Cardiac muscle cell (in vitro differentiated cells and primary cell): ENCODE results near the gene RARA. TPM values are rescaled to one million over a fixed set of nuclear protein-coding genes. Genes with fewer than 3 reads are reported as not detected.

ENCODE experiments used
- DNase-seq, 2 donors: peaks; one replicate each; pipeline versions ENCODE4 v3.0.0 to v3.0.0-alpha.2; 2010 to 2017; ENCODE audit warnings: low read depth in 1 of 2, low spot score in 1 of 2
- H3K27ac ChIP-seq: fragments of 200-600 bp; sonication (generic); 2 replicates; pipeline ENCODE4 v1.5.1; 2016
- H3K27me3 ChIP-seq: fragments of 200-600 bp; sonication (generic); 2 replicates; pipeline ENCODE4 v1.6.0; 2016; ENCODE audit warnings: control low read depth
- H3K36me3 ChIP-seq: fragments of 200-600 bp; sonication (generic); 2 replicates; pipeline ENCODE4 v1.5.1; 2016; ENCODE audit warnings: control low read depth
- H3K4me1 ChIP-seq: fragments of 200-600 bp; sonication (generic); 2 replicates; pipeline ENCODE4 v1.8.1; 2017; ENCODE audit warnings: low read depth, mild to moderate bottlenecking, mixed run types
- H3K4me3 ChIP-seq: fragments of 200-600 bp; sonication (generic); 2 replicates; pipeline ENCODE4 v1.5.1; 2016; ENCODE audit warnings: mild to moderate bottlenecking
- H3K9me3 ChIP-seq: fragments of 200-600 bp; sonication (generic); 2 replicates; pipeline ENCODE4 v1.5.1; 2017; ENCODE audit warnings: low read depth, mild to moderate bottlenecking, control low read depth
- polyA plus RNA-seq: library from polyadenylated mRNA; unstranded; fragments of >200 nt; fragmentation: Nextera tagmentation; extraction: Ambion mirVana; gene quantifications from 2 replicates; pipeline ENCODE4 v1.2.1, GENCODE V29; 2016
- total RNA-seq: library from RNA; depleted of rRNA; stranded (reverse); fragments of >200 nt; gene quantifications from 2 replicates; pipeline ENCODE4 v1.2.3, GENCODE V29; 2016
- TF ChIP-seq, protein P1 (sequence below): IDR thresholded peaks from 2 replicates; pipeline ENCODE4 v1.5.1; 2012; ENCODE audit warnings: low read depth, mild to moderate bottlenecking, low read length

RARA gene
- total and polyA plus RNA-seq, 2 experiments from 2014 or later = 33.2 to 61.3 TPM

DNA sequence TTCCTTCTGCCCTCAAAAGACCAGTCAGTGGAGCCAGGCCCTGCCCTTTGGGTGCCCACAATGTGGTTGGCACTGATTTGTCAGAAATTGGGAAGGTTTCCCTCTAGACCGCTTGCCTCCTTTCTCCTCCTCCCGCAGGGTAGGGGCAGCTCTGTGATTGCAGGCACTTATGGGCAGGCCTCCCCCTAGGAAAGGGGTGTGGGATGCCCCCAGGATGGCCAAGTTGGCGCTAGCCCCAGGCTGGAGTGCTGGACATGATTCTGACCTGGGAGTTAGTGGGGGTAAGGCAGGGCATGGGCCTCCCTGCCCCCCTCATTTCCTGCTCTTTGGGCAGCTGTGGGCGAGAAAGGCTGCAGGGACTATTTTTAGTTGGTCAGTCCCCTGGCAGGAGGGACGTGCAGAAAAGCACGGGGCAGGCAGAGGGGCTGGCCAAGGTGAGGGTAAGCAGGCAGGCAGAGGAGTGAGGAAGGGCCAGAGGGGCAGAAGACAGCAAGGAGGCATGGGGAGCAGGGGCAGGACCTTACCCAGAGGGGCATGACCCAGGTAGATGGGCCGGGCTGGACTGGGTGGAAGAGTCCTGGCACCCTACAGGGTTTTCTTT is 3.3 kb downstream of the RARA start:
- H3K27me3 ChIP-seq = no peaks in the 10 kb centered on the region
- no peaks in the 10 kb centered on the region for H3K36me3 ChIP-seq
- peak overlapping the region; percentile 79 for H3K27ac ChIP-seq
- H3K9me3 ChIP-seq = no peaks in the 10 kb centered on the region
- peak overlapping the region; percentile 1 for H3K4me3 ChIP-seq
- TF ChIP-seq, protein P1, sequence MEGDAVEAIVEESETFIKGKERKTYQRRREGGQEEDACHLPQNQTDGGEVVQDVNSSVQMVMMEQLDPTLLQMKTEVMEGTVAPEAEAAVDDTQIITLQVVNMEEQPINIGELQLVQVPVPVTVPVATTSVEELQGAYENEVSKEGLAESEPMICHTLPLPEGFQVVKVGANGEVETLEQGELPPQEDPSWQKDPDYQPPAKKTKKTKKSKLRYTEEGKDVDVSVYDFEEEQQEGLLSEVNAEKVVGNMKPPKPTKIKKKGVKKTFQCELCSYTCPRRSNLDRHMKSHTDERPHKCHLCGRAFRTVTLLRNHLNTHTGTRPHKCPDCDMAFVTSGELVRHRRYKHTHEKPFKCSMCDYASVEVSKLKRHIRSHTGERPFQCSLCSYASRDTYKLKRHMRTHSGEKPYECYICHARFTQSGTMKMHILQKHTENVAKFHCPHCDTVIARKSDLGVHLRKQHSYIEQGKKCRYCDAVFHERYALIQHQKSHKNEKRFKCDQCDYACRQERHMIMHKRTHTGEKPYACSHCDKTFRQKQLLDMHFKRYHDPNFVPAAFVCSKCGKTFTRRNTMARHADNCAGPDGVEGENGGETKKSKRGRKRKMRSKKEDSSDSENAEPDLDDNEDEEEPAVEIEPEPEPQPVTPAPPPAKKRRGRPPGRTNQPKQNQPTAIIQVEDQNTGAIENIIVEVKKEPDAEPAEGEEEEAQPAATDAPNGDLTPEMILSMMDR = no peak
- DNase-seq = no peak
- H3K4me1 ChIP-seq = peaks cover 85% of the 10 kb centered on the region

DNA sequence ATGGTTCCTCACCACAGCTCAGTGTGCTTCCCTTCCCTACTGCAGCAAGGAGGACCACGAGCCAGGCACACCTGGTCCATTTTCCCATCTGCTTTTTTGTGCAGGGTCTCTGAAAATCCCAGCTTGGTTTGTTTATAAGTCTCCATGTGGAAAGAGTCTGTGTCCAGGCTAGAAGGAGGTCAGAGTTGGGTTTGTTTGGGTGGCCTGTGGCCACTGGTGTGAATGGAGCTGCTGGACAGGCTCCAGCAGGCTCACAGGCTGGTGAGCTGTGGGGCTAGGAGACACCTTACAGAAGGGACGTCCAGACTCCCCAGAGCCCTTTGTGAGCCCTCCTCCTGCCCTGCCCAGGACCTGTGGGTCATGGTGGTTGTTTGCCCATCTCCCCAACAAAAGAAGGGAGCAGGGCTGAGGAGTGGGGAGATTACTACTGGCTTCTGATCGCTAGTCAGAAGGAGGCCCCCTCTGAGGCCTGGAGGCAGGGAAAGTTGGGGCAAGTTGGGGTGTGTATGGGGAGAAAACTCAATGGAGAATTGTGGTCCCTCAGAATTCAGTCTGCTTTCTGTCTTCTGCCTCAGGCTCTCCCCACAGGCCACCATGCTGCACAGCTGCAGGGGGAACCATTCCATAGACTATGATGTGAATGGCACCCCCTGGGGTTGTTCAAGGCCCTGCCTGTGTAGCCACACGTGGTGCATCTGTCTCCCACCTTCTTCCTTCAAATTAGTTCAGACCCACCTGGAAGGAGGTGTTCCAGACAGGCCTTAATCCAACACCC is 4.1 kb downstream of the RARA start:
- Histone ChIP-seq H3K9me3 (no peaks in the 10 kb centered on the region), H3K4me3 (peak overlapping the region; percentile 1), H3K4me1 (peaks cover 82% of the 10 kb centered on the region), H3K27ac (peak overlapping the region; percentile 79), H3K27me3 (no peaks in the 10 kb centered on the region), H3K36me3 (no peaks in the 10 kb centered on the region)
- DNase-seq = no peak
- TF ChIP-seq, protein P1 = no peak

DNA sequence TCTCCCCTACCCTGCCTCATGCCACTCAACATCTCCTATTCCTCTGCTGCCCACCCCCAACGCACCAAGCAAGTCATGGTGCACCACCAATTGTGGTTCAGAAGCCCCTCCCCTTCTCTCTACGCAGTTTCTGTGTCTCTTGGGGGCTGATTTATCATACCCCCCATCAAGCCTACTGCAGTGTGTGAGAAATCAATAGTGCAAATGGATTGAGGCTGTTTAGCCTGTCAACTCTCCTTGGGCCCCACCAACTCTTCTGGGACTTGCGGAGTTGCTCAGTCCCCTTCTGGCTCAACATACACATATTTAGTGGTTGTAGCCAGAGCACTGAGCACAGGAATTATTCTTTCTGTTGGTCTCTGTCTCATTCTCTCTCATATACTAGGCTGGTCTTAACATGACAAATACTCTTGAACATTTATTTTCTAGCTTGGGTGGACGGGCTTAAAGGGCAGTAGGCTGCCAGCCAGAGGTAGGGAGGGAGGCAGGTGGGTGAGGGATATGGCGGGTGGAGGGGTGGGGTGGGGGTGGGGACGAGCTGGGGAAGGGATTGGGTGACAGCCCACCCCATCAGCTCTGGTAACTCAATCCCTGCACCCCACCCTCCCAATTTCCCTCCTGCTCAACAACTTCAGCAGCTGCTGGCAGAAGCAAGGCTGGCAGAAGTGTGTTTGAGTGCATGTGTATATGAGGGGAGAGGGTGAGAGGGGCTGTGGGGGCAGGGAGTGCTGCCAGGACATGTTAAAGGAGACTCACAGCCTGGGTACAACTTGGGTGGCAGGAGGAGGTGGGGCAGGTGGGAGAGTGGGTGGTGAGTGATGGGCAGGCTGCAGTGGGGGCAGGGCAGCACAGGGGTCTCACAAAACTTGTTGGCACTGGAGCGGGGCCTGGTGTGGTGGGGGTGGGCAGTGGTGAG is 4.9 kb downstream of the RARA start:
- H3K9me3 ChIP-seq = no peaks in the 10 kb centered on the region
- DNase-seq = no peak
- H3K27me3 ChIP-seq = no peaks in the 10 kb centered on the region
- H3K27ac ChIP-seq = peak overlapping the region; percentile 79
- H3K4me3 ChIP-seq = no peak overlapping the region
- H3K36me3 ChIP-seq = no peaks in the 10 kb centered on the region
- TF ChIP-seq, protein P1 = no peak
- H3K4me1 ChIP-seq = peaks cover 77% of the 10 kb centered on the region

DNA sequence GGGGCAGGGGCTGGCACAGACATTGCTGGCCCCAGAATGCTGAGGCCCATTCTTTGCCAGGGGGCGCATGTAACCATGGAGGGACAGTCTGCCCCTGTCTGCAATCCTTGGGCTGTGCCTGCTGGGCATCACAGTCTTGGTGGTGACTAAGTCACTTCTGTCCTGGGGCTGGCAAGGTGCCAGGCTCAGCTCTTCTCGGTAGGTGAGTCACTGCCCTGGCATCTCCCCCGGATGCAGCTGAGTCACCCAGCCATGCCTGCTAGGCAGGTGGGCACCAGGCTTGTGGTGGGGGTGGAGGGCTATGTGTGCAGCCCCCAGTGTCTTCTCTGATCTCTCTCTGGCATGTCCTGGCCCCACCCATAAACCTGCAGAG is 5.6 kb downstream of the RARA start:
- Histone ChIP-seq H3K9me3 (no peaks in the 10 kb centered on the region), H3K4me1 (peaks cover 81% of the 10 kb centered on the region), H3K27me3 (no peaks in the 10 kb centered on the region), H3K36me3 (no peaks in the 10 kb centered on the region), H3K4me3 (no peak overlapping the region), H3K27ac (no peak overlapping the region)
- TF ChIP-seq, protein P1 = no peak
- DNase-seq = peak in 1 of 2 donors; percentile 81

DNA sequence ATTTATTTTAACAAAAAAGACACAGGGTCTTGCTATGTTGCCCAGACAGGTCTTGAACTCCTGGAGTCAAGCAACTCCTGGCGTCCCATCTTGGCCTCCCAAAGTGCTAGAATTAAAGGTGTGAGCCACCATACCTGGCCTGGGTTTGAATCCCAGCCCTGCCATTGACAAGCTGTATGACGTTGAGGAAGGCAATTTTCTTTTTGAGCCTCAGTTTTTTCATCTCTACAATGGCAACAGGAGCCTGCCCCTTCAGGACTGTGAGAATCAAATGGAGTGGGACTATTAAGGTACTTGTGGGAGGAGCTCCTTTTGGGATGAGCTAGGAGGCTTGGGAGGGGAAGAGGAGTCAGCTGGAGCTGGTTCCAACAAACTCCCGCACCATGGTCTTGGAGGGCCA is 6.2 kb downstream of the RARA start:
- Histone ChIP-seq H3K27ac (peak overlapping the region; percentile 82), H3K27me3 (no peaks in the 10 kb centered on the region), H3K4me1 (peaks cover 82% of the 10 kb centered on the region), H3K36me3 (no peaks in the 10 kb centered on the region), H3K9me3 (no peaks in the 10 kb centered on the region), H3K4me3 (no peak overlapping the region)
- DNase-seq = no peak
- TF ChIP-seq, protein P1 = no peak
